Vagina (tissue), 2 donors: ENCODE data around the gene GRM7.

ENCODE experiments used
- POLR2A ChIP-seq, 2 donors: fragments of 450-650 bp; IDR thresholded peaks; one replicate each; pipeline ENCODE4 v1.6.1; 2017; ENCODE audit warnings: antibody characterized with exemption in 2 of 2, mild to moderate bottlenecking in 2 of 2, moderate library complexity in 2 of 2
- TF ChIP-seq, protein P1 (sequence below), 3 experiments: fragments of 450-650 bp in 2 of 3; fragments of 200-600 bp in 1 of 3; sonication (generic) in 1 of 3; IDR thresholded peaks; one replicate each; pipeline ENCODE4 v1.5.1; 2017 to 2019; ENCODE audit warnings: antibody characterized with exemption in 3 of 3, mild to moderate bottlenecking in 2 of 3, moderate library complexity in 2 of 3

DNA sequence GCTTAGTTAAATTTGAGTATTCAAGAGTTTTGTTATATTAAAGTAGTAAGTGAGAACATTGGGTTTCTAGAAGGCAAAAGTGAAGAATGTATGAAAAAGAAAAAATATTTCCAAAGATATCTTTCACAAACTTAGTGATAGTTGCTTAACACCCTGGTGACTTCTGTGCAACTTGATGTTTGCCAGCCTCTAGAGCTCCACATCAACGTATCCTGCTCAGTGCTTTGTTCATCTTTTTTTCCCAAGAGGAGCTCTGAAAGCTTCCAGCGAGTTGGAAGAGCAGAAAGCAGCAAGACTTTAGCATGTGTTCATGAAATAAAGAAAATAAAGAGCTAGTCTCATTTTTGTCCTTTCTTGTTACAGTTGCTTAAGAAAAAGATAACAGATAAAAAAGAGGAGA is 225.5 kb downstream of the GRM7 start:
- TF ChIP-seq, protein P1, sequence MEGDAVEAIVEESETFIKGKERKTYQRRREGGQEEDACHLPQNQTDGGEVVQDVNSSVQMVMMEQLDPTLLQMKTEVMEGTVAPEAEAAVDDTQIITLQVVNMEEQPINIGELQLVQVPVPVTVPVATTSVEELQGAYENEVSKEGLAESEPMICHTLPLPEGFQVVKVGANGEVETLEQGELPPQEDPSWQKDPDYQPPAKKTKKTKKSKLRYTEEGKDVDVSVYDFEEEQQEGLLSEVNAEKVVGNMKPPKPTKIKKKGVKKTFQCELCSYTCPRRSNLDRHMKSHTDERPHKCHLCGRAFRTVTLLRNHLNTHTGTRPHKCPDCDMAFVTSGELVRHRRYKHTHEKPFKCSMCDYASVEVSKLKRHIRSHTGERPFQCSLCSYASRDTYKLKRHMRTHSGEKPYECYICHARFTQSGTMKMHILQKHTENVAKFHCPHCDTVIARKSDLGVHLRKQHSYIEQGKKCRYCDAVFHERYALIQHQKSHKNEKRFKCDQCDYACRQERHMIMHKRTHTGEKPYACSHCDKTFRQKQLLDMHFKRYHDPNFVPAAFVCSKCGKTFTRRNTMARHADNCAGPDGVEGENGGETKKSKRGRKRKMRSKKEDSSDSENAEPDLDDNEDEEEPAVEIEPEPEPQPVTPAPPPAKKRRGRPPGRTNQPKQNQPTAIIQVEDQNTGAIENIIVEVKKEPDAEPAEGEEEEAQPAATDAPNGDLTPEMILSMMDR (IDR thresholded peaks at IDR 0.05) = no peak
- no peak for TF ChIP-seq POLR2A (IDR thresholded peaks at IDR 0.05)
